Esophagus muscularis mucosa (tissue), 4 donors: ENCODE results near the gene POLR1E. TPM values are rescaled to one million over a fixed set of nuclear protein-coding genes. Genes with fewer than 3 reads are reported as not detected.

Experiments
- DNase-seq: peaks from one replicate; pipeline ENCODE4 v3.0.0-alpha.2; 2017; ENCODE audit errors: extremely low spot score
- H3K27ac ChIP-seq, 4 donors: fragments of 200-600 bp; sonication (generic); replicated peaks in 1 of 4; 1 replicate in 3 of 4; 2 replicates in 1 of 4; pipeline ENCODE4 v1.5.1; 2016 to 2019; ENCODE audit warnings: mild to moderate bottlenecking in 1 of 4
- H3K27me3 ChIP-seq, 4 donors: fragments of 200-600 bp; sonication (generic); one replicate each; pipeline versions ENCODE4 v1.5.1 to v1.6.0; 2016 to 2019
- H3K36me3 ChIP-seq, 4 donors: fragments of 200-600 bp; sonication (generic); one replicate each; pipeline ENCODE4 v1.5.1; 2016 to 2019
- H3K4me1 ChIP-seq, 4 donors: fragments of 200-600 bp; sonication (generic); one replicate each; pipeline ENCODE4 v1.5.1; 2016 to 2019
- H3K4me3 ChIP-seq, 4 donors: fragments of 200-600 bp; sonication (generic); 1 replicate in 2 of 4; 2 replicates in 2 of 4; pipeline ENCODE4 v1.5.1; 2016 to 2019; ENCODE audit warnings: mild to moderate bottlenecking in 4 of 4, moderate library complexity in 1 of 4
- H3K9me3 ChIP-seq, 4 donors: fragments of 200-600 bp; sonication (generic); 1 replicate in 3 of 4; 2 replicates in 1 of 4; pipeline ENCODE4 v1.5.1; 2016 to 2019
- EP300 ChIP-seq: sonication (generic); formaldehyde crosslinking; IDR thresholded peaks from one replicate; pipeline ENCODE4 v1.6.1; 2017; ENCODE audit warnings: antibody characterized with exemption
- POLR2A ChIP-seq: fragments of 450-650 bp; IDR thresholded peaks from one replicate; pipeline ENCODE4 v1.6.1; 2017; ENCODE audit warnings: antibody characterized with exemption, moderate library complexity, mild to moderate bottlenecking, low read depth
- POLR2AphosphoS5 ChIP-seq, 2 donors: sonication (generic); formaldehyde crosslinking; IDR thresholded peaks; one replicate each; pipeline ENCODE4 v1.6.1; 2017; ENCODE audit warnings: antibody characterized with exemption in 2 of 2
- WGBS: methylation state at CpG from one replicate; pipeline ENCODE4 v1.1.5; 2018; 5-methylcytosine and 5-hydroxymethylcytosine counted together
- intact Hi-C: fragments of 100-400 bp; cut with DNase I; formaldehyde crosslinking; loops from one replicate; pipeline ENCODE4 v1.15.1; 2023
- total RNA-seq, 4 donors: library from RNA; depleted of rRNA; stranded (reverse); fragments of >200 nt; gene quantifications; one replicate each; pipeline versions ENCODE4 v1.1.0 to v1.2.1, GENCODE V29; 2016
- TF ChIP-seq, protein P1 (sequence below), 3 experiments: fragments of 200-600 bp in 2 of 3; fragments of 450-650 bp in 1 of 3; sonication (generic) in 2 of 3; IDR thresholded peaks; one replicate each; pipeline ENCODE4 v1.5.1; 2017 to 2019; ENCODE audit warnings: antibody characterized with exemption in 3 of 3, mild to moderate bottlenecking in 2 of 3, moderate library complexity in 1 of 3

POLR1E gene
- total RNA-seq, 4 donors from 2014 or later, result 17.4 to 36.8 (median 24.5) TPM

DNA sequence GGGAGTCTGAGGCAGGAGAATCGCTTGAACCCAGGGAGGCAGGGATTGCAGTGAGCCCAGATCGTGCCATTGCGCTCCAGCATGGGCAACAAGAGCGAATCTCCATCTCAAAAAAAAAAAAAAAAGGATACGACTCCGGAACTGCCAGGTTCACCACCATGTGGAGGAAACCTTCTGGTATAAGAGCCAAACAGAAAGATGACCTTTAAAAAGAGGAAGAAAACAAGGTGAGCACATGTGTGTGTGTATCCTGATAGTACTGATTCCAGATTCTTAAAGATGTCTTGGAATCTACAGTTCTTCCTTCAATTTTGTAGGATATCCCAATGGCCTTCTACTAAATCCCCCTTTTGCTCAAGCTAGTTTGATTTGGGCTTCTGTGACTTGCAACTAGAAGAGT is 56.7 kb downstream of the POLR1E start:
- peaks cover 11 to 39% (median 32%) of the 10 kb centered on the region in 4 donors for H3K36me3 ChIP-seq
- intact Hi-C loops, result no loop called here
- TF ChIP-seq EP300 (no peak), POLR2A (no peak), POLR2AphosphoS5 (IDR thresholded peaks at IDR 0.05) (no peak)
- TF ChIP-seq, protein P1, sequence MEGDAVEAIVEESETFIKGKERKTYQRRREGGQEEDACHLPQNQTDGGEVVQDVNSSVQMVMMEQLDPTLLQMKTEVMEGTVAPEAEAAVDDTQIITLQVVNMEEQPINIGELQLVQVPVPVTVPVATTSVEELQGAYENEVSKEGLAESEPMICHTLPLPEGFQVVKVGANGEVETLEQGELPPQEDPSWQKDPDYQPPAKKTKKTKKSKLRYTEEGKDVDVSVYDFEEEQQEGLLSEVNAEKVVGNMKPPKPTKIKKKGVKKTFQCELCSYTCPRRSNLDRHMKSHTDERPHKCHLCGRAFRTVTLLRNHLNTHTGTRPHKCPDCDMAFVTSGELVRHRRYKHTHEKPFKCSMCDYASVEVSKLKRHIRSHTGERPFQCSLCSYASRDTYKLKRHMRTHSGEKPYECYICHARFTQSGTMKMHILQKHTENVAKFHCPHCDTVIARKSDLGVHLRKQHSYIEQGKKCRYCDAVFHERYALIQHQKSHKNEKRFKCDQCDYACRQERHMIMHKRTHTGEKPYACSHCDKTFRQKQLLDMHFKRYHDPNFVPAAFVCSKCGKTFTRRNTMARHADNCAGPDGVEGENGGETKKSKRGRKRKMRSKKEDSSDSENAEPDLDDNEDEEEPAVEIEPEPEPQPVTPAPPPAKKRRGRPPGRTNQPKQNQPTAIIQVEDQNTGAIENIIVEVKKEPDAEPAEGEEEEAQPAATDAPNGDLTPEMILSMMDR (IDR thresholded peaks at IDR 0.05), result no peak
- H3K27ac ChIP-seq, result no peak overlapping the region
- 100% methylated on average over 6 of the region's 6 CpGs for WGBS
- no peak overlapping the region for H3K4me3 ChIP-seq
- H3K4me1 ChIP-seq, result no peaks in the 10 kb centered on the region
- no peak for DNase-seq
- no peaks in the 10 kb centered on the region for H3K9me3 ChIP-seq
- no peaks in the 10 kb centered on the region for H3K27me3 ChIP-seq

DNA sequence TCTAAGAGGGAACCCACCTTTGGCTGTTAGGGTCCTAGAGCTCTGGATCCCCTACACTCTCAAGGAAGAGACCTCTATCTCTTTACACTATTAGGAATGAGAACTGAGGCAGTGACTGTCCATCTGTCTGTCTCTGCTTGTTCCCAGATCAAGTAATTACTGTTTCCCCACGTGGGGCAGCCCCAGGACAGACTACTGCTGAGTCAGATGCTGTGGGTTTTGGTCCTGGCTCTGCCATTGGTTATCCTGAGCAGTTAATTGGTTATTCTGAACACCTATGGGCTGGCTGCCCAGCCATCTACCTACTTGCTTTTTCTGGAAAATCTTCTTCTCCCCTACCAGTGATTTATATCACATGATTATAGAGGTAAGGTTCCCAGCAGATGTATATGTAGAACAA is 57.1 kb downstream of the POLR1E start:
- Histone ChIP-seq H3K4me1 (no peaks in the 10 kb centered on the region), H3K27me3 (no peaks in the 10 kb centered on the region), H3K27ac (no peak overlapping the region), H3K4me3 (no peak overlapping the region), H3K9me3 (no peaks in the 10 kb centered on the region), H3K36me3 (peaks cover 7 to 35% (median 28%) of the 10 kb centered on the region in 4 donors)
- no peak for DNase-seq
- TF ChIP-seq EP300, result no peak
- TF ChIP-seq POLR2AphosphoS5 (IDR thresholded peaks at IDR 0.05), result no peak
- no peak for TF ChIP-seq POLR2A
- WGBS, result 100% methylated on average over 1 of the region's 1 CpG
- intact Hi-C loops, result no loop called here

DNA sequence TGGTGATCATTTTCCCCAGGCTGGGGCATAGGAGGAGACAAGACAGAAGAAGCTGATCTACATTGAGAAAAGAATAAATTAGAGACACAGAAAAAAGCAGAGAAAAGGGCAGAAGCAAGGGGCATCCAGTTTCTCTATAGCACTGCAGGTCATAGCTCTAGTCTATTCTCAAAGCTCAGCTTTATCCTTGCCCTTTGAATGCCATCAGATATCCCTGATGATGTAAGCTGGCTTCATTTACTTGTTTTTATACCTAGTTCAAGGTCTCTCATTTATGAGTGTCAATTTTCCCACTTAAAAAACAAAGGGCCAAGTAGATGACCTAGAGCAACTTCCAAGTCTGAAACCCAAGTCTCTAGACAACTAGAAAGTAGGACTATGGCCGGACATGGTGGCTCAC is 57.7 kb downstream of the POLR1E start:
- intact Hi-C loops, result no loop called here
- no peak overlapping the region for H3K4me3 ChIP-seq
- TF ChIP-seq POLR2A (no peak), EP300 (no peak), POLR2AphosphoS5 (IDR thresholded peaks at IDR 0.05) (no peak)
- TF ChIP-seq, protein P1 (IDR thresholded peaks at IDR 0.05), result no peak
- peaks cover 4 to 30% (median 23%) of the 10 kb centered on the region in 4 donors for H3K36me3 ChIP-seq
- no peaks in the 10 kb centered on the region for H3K4me1 ChIP-seq
- WGBS, result 90% methylated on average over 1 of the region's 1 CpG
- no peak overlapping the region for H3K27ac ChIP-seq
- H3K9me3 ChIP-seq, result no peaks in the 10 kb centered on the region
- DNase-seq, result no peak
- H3K27me3 ChIP-seq, result no peaks in the 10 kb centered on the region

DNA sequence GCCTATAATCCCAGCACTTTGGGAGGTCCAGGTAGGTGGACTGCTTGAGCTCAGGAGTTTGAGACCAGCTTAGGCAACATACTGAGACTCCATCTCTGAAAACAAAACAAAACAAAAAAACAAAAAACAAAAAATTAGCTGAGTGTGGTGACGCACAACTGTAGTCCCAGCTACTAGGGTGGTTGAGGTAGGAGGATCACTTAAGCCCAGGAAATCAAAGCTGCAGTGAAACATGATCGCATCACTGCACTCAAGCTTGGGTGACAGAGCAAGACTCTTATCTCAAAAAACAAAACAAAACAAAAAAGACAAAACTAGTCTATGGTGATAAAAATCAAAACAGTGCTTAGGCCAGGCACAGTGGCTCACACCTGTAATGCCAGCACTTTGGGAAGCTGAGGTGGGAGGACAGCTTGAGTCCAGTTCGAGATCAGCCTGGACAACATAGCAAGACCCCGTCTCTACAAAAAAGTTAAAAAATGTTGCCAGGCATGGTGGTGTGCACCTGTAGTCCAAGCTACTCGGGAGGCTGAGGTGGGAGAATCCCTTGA is 61.7 kb downstream of the POLR1E start:
- TF ChIP-seq EP300, result no peak
- TF ChIP-seq, protein P1 (IDR thresholded peaks at IDR 0.05), result no peak
- TF ChIP-seq POLR2A, result no peak
- TF ChIP-seq POLR2AphosphoS5 (IDR thresholded peaks at IDR 0.05), result no peak
- H3K27me3 ChIP-seq, result no peaks in the 10 kb centered on the region
- DNase-seq, result no peak
- H3K4me1 ChIP-seq, result no peaks in the 10 kb centered on the region
- no peaks in the 10 kb centered on the region for H3K9me3 ChIP-seq
- no peak overlapping the region for H3K27ac ChIP-seq
- H3K36me3 ChIP-seq, result no peaks in the 10 kb centered on the region
- H3K4me3 ChIP-seq, result no peak overlapping the region
- intact Hi-C loops, result no loop called here
- WGBS, result 99% methylated on average over 5 of the region's 5 CpGs

DNA sequence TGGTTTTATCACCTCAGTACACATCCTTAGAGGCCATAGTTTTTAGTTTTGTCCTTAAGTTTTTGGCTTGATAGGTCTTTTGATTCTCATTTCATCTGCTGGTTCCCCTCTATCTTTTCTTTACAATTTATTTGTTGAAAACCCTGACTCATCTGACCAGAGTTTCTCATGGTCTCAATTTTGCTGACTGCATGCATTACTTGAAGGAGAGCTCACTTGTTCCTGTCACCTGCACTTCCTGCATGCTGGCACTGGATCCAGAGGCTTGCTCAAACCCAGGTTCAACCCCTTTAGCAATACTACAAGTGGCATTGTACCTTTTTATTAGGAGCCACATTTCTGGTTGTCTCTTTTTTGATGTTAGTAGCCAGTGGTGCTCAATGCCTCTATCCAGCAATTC is 63.8 kb downstream of the POLR1E start:
- no peak for DNase-seq
- H3K4me1 ChIP-seq, result no peaks in the 10 kb centered on the region
- H3K4me3 ChIP-seq, result no peak overlapping the region
- no peak overlapping the region for H3K27ac ChIP-seq
- TF ChIP-seq POLR2AphosphoS5 (IDR thresholded peaks at IDR 0.05), result no peak
- H3K36me3 ChIP-seq, result no peaks in the 10 kb centered on the region
- intact Hi-C loops, result no loop called here
- H3K9me3 ChIP-seq, result no peaks in the 10 kb centered on the region
- no peaks in the 10 kb centered on the region for H3K27me3 ChIP-seq

DNA sequence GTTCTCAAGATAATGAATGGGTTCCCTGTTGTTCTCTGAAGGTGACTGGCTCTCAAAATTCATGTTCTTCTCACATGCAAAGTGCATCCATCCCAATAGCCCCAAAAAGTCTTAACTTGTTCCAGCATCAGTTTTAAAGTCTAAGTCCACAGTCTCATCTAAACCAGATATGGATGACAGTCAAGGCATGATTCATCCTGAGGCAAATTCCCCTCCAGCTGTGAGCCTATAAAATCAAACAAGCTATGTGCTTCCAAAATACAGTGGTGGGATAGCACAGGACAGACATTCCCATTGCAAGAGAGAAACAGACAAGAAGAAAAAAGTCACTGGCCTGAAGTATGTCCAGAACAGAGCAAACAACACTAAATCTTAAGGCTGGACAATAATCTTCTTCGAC is 65.0 kb downstream of the POLR1E start:
- no peak overlapping the region for H3K27ac ChIP-seq
- H3K9me3 ChIP-seq, result no peaks in the 10 kb centered on the region
- intact Hi-C loops, result no loop called here
- 89% methylated on average over 1 of the region's 1 CpG for WGBS
- no peaks in the 10 kb centered on the region for H3K36me3 ChIP-seq
- TF ChIP-seq, protein P1 (IDR thresholded peaks at IDR 0.05), result no peak
- TF ChIP-seq POLR2A, result no peak
- TF ChIP-seq EP300, result no peak
- H3K4me1 ChIP-seq, result no peaks in the 10 kb centered on the region
- H3K4me3 ChIP-seq, result no peak overlapping the region
- DNase-seq, result no peak
- H3K27me3 ChIP-seq, result no peaks in the 10 kb centered on the region
